HG03354 (cell line): ENCODE measurements around the gene POC1A.
"Not testable (repeated sequence)": the region's sequence is repeated elsewhere in the genome, so short reads cannot be mapped to it uniquely, and the experiment has no call there.

ENCODE experiments used
- ATAC-seq: cut with Tn5 transposase; IDR thresholded peaks from one replicate; pipeline ENCODE4 v1.9.1; 2021; ENCODE audit warnings: mild to moderate bottlenecking; ENCODE audit not compliant: unreplicated experiment, poor library complexity, severe bottlenecking

Gene POC1A

DNA sequence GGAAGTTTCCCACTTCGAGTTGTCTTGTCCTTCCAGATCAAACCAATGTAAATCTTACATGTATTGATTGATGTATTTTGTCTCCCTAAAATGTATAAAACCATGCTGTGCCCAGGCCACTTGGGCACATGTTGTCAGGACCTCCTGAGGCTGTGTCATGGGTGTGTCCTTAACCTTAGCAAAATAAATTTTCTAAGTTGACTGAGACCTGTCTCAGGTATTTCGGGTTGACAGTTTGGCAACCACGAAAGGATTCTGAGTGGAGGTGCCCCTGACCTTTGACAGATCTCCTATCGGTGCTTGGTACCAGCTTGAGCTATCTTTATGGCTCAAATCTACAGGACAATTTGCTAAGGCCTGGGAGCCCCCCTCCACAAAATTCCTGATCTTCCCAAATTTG, 1.7 kb upstream of the POC1A start:
- no peak for ATAC-seq

GRCh38 chr3:52153389-52154096, 680 bp downstream of the POC1A start:
- ATAC-seq = peak; percentile 18

DNA sequence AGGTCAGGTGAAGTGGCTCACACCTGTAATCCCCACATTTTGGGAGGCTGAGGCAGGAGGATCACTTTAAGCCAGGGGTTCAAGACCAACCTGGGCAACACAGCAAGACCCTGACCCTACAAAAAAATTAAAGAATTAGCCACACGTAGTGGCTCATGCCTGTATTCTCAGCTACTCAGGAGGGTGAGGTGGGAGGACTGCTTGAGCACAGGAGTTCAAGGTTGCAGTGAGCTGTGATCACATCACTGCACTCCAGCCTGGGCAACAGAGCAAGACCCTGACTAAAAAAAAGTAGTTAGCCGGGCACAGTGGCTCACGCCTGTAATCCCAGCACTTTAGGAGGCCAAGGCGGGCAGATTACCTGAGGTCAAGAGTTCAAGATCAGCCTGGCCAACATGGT, 2.2 kb downstream of the POC1A start:
- not testable (repeated sequence) for ATAC-seq

DNA sequence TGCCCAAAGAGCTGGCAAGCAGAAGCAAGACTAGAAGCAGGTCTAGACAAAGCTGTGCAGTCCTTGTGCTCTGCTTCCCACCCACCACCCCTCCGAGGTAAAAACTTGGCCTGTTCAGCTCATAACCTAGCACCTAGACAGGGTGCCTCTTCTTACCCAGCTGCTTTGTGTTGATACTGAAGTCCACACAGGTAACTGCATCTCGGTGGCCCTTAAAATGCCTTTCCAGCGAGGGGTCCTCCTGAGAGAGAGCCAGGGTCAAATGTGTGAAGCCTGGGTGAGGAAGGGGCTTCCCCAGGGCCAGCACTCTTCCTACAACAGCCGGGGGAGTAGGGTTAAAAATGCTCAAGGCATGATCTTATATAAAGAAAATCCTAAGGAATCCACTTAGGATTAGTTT, 3.4 kb downstream of the POC1A start:
- no peak for ATAC-seq

- ATAC-seq = no peak
These were observed 3.9 kb downstream of the POC1A start for GRCh38 chr3:52150357-52150756.

DNA sequence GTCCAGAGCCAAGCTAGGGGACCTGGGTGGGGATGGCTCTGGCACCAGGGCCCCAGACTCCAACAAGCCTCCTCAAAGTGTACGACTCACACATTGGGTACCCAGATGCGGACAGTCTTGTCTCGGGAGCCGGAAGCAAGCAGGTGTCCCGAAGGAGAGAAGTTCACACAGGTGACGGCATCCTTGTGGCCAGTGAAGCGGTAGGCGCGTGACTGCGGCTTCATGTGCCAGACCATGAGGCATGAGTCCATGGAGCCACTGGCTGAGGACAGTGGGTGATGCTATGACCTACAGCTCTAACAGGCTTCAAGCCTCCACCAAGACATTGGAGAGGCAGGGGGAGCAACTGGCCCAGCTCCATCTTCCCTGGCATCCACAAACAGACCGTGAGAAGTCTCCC, 4.5 kb downstream of the POC1A start:
- no peak for ATAC-seq

DNA sequence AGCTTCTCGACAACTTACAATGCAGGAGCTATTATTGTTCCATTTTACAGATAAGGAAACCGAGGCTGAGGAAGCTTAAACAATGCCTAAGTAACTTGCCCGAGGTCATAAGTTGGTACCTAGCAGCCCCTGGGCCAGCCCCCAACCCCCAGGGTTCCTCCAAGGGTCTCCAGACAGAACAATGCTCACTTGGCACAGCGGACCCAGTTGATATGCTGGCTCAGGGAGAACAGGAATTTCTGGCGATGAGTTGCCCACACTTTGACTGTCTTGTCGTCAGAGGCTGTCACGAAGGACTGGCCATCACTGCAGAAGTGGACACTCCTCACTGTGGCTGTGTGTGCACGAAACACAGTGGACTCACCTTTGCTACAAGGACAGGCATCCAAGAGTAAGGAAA, 5.2 kb downstream of the POC1A start:
- no peak for ATAC-seq

- ATAC-seq = no peak
These were observed 6.4 kb downstream of the POC1A start for GRCh38 chr3:52147804-52148203.

DNA sequence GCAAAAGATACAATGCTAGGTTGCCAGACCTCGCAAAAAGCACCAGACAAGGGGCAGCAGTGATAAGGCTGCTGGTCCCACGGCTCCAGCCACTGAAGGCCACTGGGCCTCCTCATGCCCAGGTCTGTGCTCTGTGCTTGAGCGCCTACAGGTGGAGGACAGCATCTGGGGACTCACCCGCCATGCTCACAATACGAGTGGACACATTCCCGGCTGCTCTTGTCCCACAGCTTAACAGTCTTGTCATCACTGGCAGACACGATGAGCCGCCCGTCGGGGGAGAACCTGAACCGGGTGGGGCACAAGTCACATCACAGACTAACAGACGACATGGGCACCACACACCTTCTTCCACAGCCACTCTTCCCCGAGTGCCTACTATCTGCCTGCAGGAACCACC, 7.4 kb downstream of the POC1A start:
- no peak for ATAC-seq

DNA sequence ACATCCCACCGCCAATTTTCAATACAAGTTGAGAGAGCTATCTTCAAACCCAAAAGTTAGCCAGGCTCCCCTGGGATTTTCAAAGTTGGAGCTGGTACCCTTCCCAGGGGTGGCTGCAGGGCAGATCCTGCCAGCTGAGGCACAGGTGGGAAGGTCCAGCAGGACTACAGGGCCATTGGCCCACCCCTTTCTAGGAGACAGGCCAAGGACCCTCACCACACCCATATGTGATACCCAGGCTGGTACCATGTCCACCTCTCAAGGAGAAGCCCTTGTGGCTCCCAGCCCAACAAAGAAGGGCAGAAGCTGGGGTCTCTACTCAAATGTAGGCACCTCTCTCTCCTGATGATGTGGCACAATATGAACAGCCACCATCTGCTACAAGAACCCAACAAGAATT, 8.0 kb downstream of the POC1A start:
- ATAC-seq = no peak

- ATAC-seq = no peak
These were observed 8.5 kb downstream of the POC1A start for GRCh38 chr3:52145736-52146110.

- no peak for ATAC-seq
These were observed 9.2 kb downstream of the POC1A start for GRCh38 chr3:52144796-52145735.

DNA sequence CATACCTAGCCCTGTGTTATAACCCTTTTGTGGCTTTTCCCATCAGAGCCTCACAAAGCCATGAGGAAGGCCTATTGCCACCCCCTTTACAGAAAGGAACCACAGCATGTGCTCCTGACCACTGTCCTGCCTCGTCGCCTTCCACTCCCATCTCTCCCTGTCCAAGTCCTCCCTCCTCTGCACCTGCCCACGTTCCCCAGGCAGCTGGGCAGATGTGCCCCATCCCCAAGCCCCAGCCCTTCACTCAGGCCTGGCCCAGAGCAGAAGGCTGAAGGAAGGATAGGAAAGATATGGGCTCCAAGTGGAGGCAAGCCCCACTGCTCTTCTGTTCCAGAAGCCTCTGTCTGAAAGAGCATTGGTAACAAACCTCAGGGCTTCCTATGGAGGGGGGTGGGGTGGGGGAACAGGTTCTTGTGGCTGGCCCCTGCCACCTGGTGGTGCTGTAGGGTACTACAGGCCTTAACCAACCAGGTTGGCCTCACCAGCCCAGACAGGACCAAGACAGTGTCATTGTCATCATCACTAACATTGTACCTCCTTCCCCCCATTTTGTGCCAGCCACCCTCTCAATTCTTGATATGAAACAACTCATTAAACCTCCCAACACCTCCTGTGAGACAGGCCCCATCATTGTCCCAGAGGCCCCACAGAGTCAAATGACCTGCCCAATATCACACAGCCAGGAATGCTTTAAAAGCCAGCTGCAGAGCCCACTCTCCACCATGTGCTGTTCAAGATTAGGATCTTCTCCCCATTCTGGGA, 10.0 kb downstream of the POC1A start:
- ATAC-seq = no peak

DNA sequence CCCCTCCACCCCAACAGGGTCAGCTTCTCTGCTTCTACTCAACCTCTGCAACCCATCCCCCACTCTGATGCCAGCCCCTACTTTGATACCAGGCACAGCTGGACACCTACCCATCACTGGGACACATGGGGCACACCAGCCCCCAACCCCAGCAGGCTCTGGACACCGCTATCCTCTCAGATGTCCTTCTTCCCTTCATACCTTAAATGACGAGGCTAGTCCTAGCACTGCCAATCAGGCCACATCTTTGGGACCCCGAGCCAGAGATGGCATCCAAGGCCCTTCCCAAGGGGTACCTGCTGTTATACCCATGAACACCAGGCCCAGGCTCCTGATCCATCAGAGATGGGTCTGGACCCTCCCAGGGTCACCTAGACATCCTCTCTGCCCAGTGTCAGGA, 10.6 kb downstream of the POC1A start:
- ATAC-seq = no peak

- ATAC-seq = no peak
These were observed 11.1 kb downstream of the POC1A start for GRCh38 chr3:52143156-52143555.

- no peak for ATAC-seq
These were observed 12.5 kb downstream of the POC1A start for GRCh38 chr3:52141751-52142150.

DNA sequence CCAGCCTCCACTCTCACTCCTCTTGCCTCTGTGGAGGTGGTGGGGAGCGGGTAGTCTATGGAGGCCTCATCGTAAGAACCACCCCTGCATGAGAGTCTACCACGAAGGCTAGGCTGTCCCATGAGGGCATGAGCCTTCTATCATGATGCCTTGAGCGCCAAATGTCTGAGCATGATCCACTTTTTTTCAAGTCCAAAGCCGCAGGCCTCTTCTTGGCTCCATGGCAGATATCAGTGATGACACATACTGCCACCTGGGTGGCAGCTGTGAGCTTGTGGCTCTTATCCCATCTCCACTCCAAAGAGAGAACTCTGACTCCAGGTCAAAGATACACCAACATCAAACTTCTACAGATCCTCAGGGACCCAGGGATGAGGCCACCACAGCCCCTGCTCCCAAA, 13.5 kb downstream of the POC1A start:
- no peak for ATAC-seq

DNA sequence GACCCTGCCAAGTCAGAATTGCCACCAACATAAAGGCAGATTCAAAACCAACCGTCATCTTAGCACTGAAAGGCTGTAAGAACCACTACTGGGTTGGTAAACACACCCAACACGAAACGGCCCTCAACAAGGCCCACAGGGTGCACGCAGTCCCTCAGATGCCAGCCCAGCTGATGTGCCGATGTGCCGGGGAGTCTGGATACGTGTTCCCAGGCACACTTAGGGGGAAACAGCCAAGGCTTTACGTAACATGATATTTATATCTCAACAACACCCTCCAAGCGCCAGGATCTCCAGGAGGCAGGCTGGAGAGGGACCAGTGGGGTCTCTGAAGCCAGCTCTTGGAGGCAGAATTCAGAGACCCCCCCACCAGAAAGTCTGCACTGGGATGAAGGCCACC, 14.2 kb downstream of the POC1A start:
- no peak for ATAC-seq

DNA sequence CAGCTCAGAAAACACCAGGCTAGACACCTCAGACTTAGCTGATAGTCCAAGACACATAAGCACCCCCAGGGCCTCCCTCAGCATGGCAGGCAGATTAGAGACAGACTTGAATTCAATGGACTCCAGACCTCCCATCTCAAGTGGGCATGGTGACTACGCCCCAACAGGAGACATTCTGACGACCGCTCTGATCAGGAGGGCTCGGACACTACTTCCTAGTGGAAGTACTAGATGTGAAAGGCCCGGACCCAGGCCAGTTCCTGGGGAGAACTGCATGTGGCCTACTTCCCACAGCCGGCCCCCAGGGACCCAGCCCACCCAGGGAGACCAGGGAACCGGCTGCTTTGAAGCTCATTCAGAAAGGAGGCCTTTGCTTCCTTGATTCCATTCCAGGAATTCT, 16.9 kb downstream of the POC1A start:
- ATAC-seq = no peak

DNA sequence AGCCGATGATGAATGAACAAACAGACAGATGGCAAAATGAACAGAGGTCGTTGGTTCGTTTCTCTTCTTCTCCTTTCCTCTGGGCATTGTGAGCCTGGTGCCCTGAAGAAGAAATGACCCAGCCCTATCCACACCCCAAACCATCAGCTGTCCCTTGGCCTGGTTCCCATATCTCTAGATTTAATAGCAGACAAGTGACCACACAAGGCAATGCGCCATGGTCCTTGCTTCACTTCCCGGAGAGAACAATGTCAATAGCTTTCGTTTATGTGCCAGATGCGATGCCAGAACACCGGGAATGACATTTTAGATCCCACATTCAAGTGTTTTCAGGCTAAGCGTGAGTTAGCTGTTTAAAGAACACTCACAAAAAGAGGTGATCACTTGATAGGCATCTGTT, 17.7 kb downstream of the POC1A start:
- ATAC-seq = no peak

- ATAC-seq = no peak
These were observed 18.9 kb downstream of the POC1A start for GRCh38 chr3:52135332-52135731.
